GM19455 (cell line): ENCODE measurements around the gene LY86.

ENCODE experiments used
- ATAC-seq: cut with Tn5 transposase; IDR thresholded peaks from one replicate; pipeline ENCODE4 v1.9.1; 2021; ENCODE audit not compliant: unreplicated experiment

LY86 gene

GRCh38 chr6:6569811-6570164, 18.7 kb upstream of the LY86 start:
- ATAC-seq, result no peak

- ATAC-seq, result no peak
These were observed 17.4 kb upstream of the LY86 start for GRCh38 chr6:6570929-6571671.

GRCh38 chr6:6575143-6575542, 13.4 kb upstream of the LY86 start:
- no peak for ATAC-seq

- no peak for ATAC-seq
These were observed 10.8 kb upstream of the LY86 start for GRCh38 chr6:6577735-6578134.

- no peak for ATAC-seq
These were observed 9.2 kb upstream of the LY86 start for GRCh38 chr6:6579281-6579680.

- ATAC-seq, result no peak
These were observed 8.2 kb upstream of the LY86 start for GRCh38 chr6:6580225-6580856.

GRCh38 chr6:6581054-6581453, 7.5 kb upstream of the LY86 start:
- ATAC-seq, result no peak

- no peak for ATAC-seq
These were observed 6.4 kb upstream of the LY86 start for GRCh38 chr6:6582131-6582530.

GRCh38 chr6:6583836-6584235, 4.7 kb upstream of the LY86 start:
- no peak for ATAC-seq

- no peak for ATAC-seq
These were observed 4.1 kb upstream of the LY86 start for GRCh38 chr6:6584310-6585002.

GRCh38 chr6:6585003-6585311, 3.6 kb upstream of the LY86 start:
- no peak for ATAC-seq

GRCh38 chr6:6586167-6586566, 2.4 kb upstream of the LY86 start:
- ATAC-seq, result no peak

GRCh38 chr6:6586671-6587526, 1.6 kb upstream of the LY86 start:
- ATAC-seq, result peak; percentile 45

- ATAC-seq, result no peak
These were observed 840 bp upstream of the LY86 start for GRCh38 chr6:6587696-6588063.

GRCh38 chr6:6588924-6589709, 597 bp downstream of the LY86 start:
- ATAC-seq, result no peak

GRCh38 chr6:6590530-6590929, 2.0 kb downstream of the LY86 start:
- ATAC-seq, result no peak

- peak; percentile 30 for ATAC-seq
These were observed 3.4 kb downstream of the LY86 start for GRCh38 chr6:6591778-6592465.

GRCh38 chr6:6592826-6593475, 4.4 kb downstream of the LY86 start:
- ATAC-seq, result no peak

- no peak for ATAC-seq
These were observed 5.4 kb downstream of the LY86 start for GRCh38 chr6:6593867-6594468.
